ENCODE data around the gene DPAGT1.
A peak's percentile ranks its signal among the peaks of the same experiment; 100 is the strongest.

DPAGT1 gene

GRCh38 chr11:119057000-119057769 is 44.5 kb downstream of the DPAGT1 start, which contains the start of gene HYOU1:
TSS of gene HYOU1 (minus strand) at chr11:119057205. CDS start at chr11:119056160, 1,045 bp downstream.
- DNase-seq, result peak; percentile 97 to 98

DNA sequence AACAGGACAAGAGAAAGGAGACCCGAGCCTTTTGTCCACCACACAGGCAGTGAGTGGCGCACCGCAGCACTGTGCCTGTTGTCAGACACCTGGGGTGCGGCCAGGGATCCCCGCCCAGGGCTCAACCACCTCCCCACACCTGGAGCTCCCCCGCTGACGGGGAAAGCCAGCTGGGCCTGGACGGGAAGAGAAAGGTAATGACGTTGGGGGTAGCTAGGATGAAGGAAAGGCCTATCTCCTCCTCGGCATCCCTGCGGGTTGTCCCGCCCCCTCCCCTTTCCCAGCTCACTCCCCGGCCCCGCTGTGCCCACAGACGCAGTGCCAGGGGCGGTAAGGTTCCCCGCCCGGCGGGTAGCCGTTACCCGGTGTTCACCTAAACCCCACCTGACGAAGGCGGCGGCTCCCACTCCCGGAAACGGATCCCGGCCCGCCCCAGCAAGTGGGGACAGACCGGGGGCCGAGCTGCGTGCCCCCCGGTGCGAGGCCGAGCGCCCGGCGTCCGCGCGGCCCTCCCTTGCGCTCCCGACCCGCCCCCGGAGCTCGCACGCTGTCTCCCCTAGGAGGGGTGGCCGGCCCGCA is 45.1 kb downstream of the DPAGT1 start:
- peak; percentile 21 to 25 for DNase-seq

GRCh38 chr11:119055901-119056300 is 45.8 kb downstream of the DPAGT1 start:
- DNase-seq, result no peak

- DNase-seq, result no peak
Measured at GRCh38 chr11:119054418-119054817, 47.2 kb downstream of the DPAGT1 start.

- DNase-seq, result no peak
Measured at GRCh38 chr11:119052163-119052814, 49.4 kb downstream of the DPAGT1 start.

DNA sequence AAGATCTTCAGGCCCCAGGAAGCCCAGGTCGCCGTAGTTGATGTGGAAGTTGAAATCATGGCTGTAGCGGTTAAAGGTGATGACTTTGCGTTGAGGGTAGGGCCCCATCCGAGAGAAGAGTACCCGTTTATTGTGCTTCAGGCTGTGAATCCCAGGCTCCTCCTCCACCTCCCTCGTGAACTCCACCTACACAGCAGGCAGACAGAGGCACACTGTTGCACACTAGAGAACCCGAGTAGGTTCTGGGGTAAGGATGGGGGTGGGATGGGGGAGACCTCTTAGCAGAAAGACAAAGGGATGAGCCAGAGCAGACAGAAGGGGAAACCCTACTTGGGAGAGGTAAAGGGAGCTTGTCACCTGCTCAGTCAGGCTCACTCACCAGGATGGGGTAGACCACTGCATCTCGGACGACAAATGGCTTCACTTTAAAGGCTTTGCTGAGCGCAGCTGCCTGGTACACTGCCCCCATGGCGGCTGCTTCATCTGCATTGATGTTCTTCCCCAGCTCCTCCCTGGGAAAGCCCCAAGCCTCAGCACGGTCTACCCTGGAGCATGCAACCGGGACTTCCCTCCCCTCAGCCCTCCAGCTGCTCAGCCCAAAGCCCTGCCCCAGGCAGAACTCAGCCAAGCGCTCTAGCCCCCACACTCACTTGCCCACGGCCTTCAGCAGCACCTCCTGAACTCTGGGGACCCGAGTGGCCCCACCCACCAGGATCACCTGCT is 50.1 kb downstream of the DPAGT1 start:
- DNase-seq, result peak in 1 of 2 experiments; percentile 14

DNA sequence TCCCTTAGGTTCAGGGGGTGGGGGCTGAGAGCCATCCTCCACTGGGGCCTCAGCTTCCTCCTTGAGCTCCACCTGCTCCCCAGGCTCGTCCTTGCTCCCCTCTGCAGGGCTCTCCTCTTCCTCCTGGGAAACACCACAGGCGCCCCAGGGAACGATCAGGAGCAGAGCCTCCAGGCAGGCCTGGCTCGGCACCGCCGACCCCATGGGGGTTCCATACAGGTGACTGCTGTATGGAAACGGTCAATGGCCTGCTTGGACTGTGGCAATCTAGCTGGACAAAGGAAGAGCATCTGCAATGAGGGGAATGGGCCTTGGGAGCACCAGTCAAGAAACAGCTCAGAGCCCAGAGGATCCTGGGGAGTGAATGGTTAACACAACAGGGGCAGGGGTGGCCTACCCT is 52.6 kb downstream of the DPAGT1 start:
- DNase-seq, result no peak

DNA sequence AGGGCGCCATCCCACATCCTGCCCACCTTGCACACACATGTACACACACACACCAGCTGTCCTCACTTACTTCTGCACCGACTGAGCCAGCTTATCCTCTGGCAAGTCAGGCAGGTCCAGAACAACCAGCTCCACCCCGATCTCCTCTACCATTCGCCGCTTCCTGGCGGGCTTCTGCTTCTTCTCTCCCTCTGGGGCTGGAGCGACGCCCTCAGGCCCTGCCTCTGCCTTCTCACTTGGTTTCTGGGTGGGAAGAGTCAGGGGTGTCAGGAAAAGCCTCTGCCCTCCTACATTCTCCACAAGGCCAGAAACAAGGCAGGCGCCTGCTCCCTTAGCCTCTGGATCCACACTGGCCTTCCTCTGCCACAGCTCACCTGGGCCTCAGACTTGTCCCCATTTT is 53.0 kb downstream of the DPAGT1 start:
- DNase-seq, result no peak

DNA sequence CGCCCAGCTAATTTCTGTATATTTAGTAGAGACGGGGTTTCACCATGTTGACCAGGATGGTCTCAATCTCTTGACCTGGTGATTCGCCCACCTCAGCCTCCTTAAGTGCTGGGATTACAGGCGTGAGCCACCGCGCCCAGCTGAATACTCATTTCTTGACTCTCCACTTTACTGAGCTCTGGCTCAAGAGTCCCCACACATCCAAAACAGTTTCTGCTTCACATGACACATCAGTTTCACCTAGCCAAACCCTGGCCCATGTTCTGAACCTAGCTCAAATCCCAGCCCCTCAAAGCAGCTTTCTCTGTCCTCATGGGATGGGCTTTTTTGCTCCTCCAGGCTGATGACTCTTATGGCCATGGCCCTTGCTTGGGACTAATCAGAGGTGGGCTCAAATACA is 54.4 kb downstream of the DPAGT1 start:
- no peak for DNase-seq

All from activated CD4-positive, alpha-beta T cell treated with anti-CD3 and anti-CD28 coated beads, Interleukin-2, amount 50 U/mL, for 4 hours (primary cell).